Measurements from ENCODE around the gene PIK3C2G. TPM values are rescaled to one million over a fixed set of nuclear protein-coding genes. Genes with fewer than 3 reads are reported as not detected.
"Not testable (repeated sequence)": the region's sequence is repeated elsewhere in the genome, so short reads cannot be mapped to it uniquely, and the experiment has no call there.

The PIK3C2G gene
- total RNA-seq, 1 experiment from 2014 or later: not detected

GRCh38 chr12:18254081-18254480, 7.2 kb upstream of the PIK3C2G start:
- ChIA-PET CTCF (no interaction called here), POLR2A (no interaction called here)
- Histone ChIP-seq H3K9me3 (ENCODE audit: control insufficient read depth, insufficient read depth, low read depth, low read length) (no peaks in the 10 kb centered on the region), H3K27ac (ENCODE audit: low read length) (no peak overlapping the region), H3K4me1 (ENCODE audit: control insufficient read depth, insufficient read depth, low read length) (no peaks in the 10 kb centered on the region), H3K36me3 (ENCODE audit: control insufficient read depth, insufficient read depth, low read length) (no peaks in the 10 kb centered on the region), H3K27me3 (ENCODE audit: control insufficient read depth, insufficient read depth, low read length) (no peaks in the 10 kb centered on the region), H3K4me3 (ENCODE audit: low read depth in 2 of 2, low read length in 2 of 2) (no peak overlapping the region)
- TF ChIP-seq POLR2AphosphoS5 (IDR thresholded peaks at IDR 0.05; ENCODE audit: low read depth, low read length) (no peak), REST (IDR thresholded peaks at IDR 0.05; ENCODE audit: insufficient read depth in 1 of 2, low read depth in 2 of 2, low read length in 1 of 2) (no peak), TCF7L2 (IDR thresholded peaks at IDR 0.05; ENCODE audit: low read depth, low read length) (no peak), SIN3A (IDR thresholded peaks at IDR 0.05; ENCODE audit: borderline replicate concordance, insufficient read depth, low read depth, low read length) (no peak)
- TF ChIP-seq, protein P1, sequence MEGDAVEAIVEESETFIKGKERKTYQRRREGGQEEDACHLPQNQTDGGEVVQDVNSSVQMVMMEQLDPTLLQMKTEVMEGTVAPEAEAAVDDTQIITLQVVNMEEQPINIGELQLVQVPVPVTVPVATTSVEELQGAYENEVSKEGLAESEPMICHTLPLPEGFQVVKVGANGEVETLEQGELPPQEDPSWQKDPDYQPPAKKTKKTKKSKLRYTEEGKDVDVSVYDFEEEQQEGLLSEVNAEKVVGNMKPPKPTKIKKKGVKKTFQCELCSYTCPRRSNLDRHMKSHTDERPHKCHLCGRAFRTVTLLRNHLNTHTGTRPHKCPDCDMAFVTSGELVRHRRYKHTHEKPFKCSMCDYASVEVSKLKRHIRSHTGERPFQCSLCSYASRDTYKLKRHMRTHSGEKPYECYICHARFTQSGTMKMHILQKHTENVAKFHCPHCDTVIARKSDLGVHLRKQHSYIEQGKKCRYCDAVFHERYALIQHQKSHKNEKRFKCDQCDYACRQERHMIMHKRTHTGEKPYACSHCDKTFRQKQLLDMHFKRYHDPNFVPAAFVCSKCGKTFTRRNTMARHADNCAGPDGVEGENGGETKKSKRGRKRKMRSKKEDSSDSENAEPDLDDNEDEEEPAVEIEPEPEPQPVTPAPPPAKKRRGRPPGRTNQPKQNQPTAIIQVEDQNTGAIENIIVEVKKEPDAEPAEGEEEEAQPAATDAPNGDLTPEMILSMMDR (IDR thresholded peaks at IDR 0.05): no peak
- no peak for DNase-seq (ENCODE audit: low read depth, low spot score)
- in situ Hi-C loops (cut with HindIII; ENCODE audit: low pct_unique_long_range_greater_than_20kb, low sequenced_read_pairs): no loop called here
- ATAC-seq: no peak
- intact Hi-C loops (cut with micrococcal nuclease; ENCODE audit: unreplicated experiment): loop anchor here (5.0 kb wide), 1 partner anchor 933 kb away; no protein-coding TSS in a partner anchor
- no TSS peak for BruUV-seq (replicated peaks)

DNA sequence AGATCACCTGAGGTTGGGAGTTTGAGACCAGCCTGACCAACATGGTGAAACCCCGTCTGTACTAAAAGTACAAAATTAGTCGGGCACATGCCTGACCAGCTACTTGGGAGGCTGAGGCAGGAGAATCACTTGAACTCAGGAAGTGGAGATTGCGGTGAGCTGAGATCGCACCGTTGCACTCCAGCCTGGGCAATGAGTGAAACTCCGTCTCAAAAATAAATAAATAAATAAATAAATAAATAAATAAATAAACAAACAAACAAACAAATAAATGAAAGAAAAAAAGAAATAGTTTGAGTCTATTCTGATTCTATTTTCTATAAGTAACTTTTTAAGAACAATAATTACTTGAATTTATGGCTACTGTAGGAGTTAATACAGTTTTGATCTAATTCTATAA, 6.3 kb upstream of the PIK3C2G start:
- intact Hi-C loops (cut with micrococcal nuclease; ENCODE audit: unreplicated experiment); H3K27me3 ChIP-seq (ENCODE audit: control insufficient read depth, insufficient read depth, low read length); in situ Hi-C loops (cut with HindIII; ENCODE audit: low pct_unique_long_range_greater_than_20kb, low sequenced_read_pairs); H3K4me3 ChIP-seq (ENCODE audit: low read depth in 2 of 2, low read length in 2 of 2); ATAC-seq; POLR2A ChIA-PET; DNase-seq (ENCODE audit: low read depth, low spot score); CTCF ChIA-PET; H3K4me1 ChIP-seq (ENCODE audit: control insufficient read depth, insufficient read depth, low read length); BruUV-seq (replicated peaks); H3K36me3 ChIP-seq (ENCODE audit: control insufficient read depth, insufficient read depth, low read length); H3K9me3 ChIP-seq (ENCODE audit: control insufficient read depth, insufficient read depth, low read depth, low read length); H3K27ac ChIP-seq (ENCODE audit: low read length): not testable (repeated sequence)

- no TSS peak for BruUV-seq (replicated peaks)
- no peaks in the 10 kb centered on the region for H3K4me1 ChIP-seq (ENCODE audit: control insufficient read depth, insufficient read depth, low read length)
- H3K27me3 ChIP-seq (ENCODE audit: control insufficient read depth, insufficient read depth, low read length): no peaks in the 10 kb centered on the region
- H3K27ac ChIP-seq (ENCODE audit: low read length): no peak overlapping the region
- ATAC-seq (no peak), DNase-seq (ENCODE audit: low read depth, low spot score) (no peak)
- TF ChIP-seq, protein P1 (IDR thresholded peaks at IDR 0.05): no peak
- TF ChIP-seq SIN3A (IDR thresholded peaks at IDR 0.05; ENCODE audit: borderline replicate concordance, insufficient read depth, low read depth, low read length) (no peak), REST (IDR thresholded peaks at IDR 0.05; ENCODE audit: insufficient read depth in 1 of 2, low read depth in 2 of 2, low read length in 1 of 2) (no peak), POLR2AphosphoS5 (IDR thresholded peaks at IDR 0.05; ENCODE audit: low read depth, low read length) (no peak), TCF7L2 (IDR thresholded peaks at IDR 0.05; ENCODE audit: low read depth, low read length) (no peak)
- intact Hi-C loops (cut with micrococcal nuclease; ENCODE audit: unreplicated experiment) (no loop called here), in situ Hi-C loops (cut with HindIII; ENCODE audit: low pct_unique_long_range_greater_than_20kb, low sequenced_read_pairs) (no loop called here)
- POLR2A ChIA-PET: no interaction called here
- CTCF ChIA-PET: no interaction called here
- no peak overlapping the region for H3K4me3 ChIP-seq (ENCODE audit: low read depth in 2 of 2, low read length in 2 of 2)
- no peaks in the 10 kb centered on the region for H3K36me3 ChIP-seq (ENCODE audit: control insufficient read depth, insufficient read depth, low read length)
- no peaks in the 10 kb centered on the region for H3K9me3 ChIP-seq (ENCODE audit: control insufficient read depth, insufficient read depth, low read depth, low read length)
Measured at GRCh38 chr12:18257251-18257650, 4.1 kb upstream of the PIK3C2G start.
